Anterior cingulate cortex (tissue), 58 donors: ENCODE measurements around the gene LYVE1.
A peak's percentile ranks its signal among the peaks of the same experiment; 100 is the strongest.
"Not testable (repeated sequence)": the region's sequence is repeated elsewhere in the genome, so short reads cannot be mapped to it uniquely, and the experiment has no call there.

ENCODE experiments used
- DNase-seq, 58 donors: peaks; one replicate each; lab custom pipeline; 2025; lab: John Stamatoyannopoulos, UW

LYVE1 gene, protein sequence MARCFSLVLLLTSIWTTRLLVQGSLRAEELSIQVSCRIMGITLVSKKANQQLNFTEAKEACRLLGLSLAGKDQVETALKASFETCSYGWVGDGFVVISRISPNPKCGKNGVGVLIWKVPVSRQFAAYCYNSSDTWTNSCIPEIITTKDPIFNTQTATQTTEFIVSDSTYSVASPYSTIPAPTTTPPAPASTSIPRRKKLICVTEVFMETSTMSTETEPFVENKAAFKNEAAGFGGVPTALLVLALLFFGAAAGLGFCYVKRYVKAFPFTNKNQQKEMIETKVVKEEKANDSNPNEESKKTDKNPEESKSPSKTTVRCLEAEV

DNA sequence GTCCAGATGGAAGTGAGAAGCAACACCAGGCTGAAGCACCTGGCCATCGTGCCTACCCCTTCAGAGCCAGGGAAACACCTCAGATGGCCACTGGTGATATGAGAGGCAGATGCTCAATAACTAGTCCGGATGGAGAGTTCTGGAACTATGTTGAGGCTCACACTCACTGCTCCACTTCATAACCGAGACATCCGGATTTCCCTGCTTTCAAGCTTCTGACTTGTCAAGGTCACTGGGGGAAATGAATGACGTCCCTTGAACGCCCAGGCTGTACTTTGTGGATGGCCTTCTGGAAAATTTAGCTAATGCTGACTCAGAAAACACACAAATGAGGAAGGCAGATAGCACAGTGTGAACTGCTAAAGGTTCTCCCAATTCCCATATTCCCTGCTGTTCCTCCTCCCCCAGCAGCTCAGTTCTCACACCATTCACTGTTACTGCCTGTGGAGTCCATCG, at the start of gene LYVE1:
TSS of gene LYVE1 (minus strand) at position 180 of the 456 bp plus-strand sequence. CDS start at position 47, 133 bp downstream.
- peak in 1 of 58 donors; percentile 8 for DNase-seq

DNA sequence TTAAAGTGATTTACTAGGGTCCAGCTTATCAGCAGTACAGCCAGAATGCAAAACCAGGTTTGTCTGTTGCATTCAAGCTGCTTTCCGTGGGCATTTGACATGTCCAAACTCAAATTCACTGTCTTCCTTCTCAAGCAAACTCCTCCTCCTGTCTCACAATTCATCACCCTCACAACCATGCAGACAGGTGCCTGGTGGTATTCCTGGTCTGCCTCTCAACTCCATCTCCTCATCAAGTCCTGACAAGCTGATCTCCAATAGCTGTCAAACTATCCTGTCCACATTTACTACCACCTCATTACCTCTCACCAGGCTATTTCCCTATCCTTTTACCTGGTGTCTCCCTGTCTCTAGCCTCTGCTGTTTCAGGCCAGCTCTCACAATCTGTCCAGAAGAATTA, 49.1 kb upstream of the LYVE1 start:
- DNase-seq = no peak

DNA sequence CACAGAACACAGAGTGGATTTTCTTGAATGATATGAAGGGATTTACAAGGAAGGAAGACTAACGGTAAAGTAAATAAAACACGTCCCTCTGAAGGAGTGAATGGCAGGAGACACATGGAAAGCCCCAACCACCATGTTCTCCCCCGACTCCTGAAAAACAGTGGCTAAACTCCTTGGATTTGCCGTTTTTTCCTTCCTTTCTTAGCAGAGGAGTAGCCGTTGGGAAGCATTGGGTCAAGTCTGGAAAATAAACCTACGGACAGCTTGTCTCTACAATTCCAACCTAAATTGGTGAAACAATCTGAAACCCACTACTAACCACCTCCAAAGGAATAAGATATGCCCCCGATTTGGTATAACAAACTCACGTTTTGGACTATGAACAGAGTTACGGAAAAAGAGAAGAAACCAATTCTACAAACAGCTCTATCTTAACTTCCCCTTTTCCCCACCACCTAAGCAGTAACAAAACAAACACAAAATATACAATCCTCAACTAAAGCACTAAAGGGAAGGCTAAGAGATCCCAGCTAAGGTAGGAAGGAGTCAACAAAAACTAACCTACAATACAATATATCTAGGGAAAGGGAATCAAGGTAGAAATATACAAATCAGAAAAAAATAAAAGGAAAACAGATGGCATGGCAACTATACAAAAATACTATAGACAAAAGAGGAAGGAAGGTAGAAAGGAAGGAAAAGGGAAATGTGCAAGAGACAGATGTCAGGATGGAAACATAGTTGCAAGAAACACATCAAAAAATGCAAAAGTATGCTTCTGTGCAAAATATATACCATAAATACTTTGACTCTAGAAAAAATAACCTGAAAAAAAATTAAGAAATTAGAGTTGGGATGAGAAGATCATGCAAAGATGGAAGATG, 43.8 kb upstream of the LYVE1 start:
- no peak for DNase-seq

DNA sequence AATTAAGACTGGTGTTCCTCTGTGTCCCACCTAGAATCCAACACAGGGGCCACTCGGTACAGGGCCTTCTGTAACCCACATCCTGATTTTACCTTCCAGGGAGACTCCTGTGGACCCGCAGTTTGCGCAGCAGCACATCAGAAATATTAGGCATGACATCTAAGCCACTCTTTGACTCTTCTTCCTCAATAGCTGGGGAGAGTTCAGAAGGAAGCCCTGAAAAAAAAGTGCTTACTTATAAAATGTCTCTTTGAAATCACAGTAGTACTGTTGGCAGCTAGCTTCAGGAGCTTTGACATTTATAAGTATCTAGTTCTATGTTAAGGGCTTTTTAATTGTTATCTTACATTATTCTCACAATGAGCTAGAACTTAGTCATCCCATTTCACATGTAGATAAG, 41.2 kb upstream of the LYVE1 start:
- DNase-seq = no peak

DNA sequence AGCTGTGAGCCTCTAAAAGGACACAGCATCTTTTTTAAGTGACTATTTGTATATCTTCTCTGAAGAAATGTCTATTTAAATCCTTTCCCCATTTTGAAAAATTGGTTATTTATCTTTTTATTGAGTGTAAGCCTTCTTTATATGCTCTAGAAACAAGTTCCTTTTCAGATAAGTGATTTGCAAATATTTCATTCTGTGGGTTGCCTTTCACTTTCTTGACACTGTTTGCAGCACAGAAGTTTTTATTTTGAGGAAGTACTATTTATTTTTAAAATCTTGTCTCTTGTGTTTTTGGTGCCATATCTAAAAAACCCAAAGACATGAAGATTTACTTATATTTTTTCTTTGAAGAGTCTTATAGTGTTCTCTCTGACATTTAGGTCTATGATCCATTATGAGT, 40.1 kb upstream of the LYVE1 start:
- no peak for DNase-seq

DNA sequence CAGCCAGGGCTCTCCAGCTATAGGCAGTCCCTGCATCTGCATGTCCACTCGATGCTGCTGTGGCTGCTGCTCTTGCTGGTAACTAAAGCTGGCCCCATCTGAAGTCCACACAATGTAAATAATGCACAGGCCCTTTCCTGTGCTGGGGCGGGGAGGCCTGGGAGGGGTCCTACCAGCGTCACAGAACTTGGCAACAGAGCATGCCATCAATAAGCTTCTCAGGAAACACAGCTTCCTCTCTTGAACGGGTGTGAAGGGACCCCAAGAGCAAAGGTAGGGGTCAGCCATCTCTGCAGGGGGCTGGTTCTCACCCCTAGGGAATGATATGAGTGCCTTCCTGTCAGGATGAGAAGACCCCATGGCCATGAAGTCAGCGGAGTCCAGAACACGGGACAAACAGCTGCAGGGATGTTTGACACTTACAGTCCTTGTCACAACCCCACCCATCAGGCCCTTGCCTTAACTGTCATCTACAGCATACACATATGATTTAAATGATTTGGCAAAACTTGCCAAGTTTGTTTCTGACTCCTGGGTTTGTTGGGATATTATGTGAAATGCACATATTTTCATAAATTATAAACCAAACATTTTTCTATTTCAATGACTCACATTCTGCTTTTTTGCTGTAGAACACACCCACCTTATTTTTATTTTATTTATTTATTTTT, 39.1 kb upstream of the LYVE1 start:
- no peak for DNase-seq

DNA sequence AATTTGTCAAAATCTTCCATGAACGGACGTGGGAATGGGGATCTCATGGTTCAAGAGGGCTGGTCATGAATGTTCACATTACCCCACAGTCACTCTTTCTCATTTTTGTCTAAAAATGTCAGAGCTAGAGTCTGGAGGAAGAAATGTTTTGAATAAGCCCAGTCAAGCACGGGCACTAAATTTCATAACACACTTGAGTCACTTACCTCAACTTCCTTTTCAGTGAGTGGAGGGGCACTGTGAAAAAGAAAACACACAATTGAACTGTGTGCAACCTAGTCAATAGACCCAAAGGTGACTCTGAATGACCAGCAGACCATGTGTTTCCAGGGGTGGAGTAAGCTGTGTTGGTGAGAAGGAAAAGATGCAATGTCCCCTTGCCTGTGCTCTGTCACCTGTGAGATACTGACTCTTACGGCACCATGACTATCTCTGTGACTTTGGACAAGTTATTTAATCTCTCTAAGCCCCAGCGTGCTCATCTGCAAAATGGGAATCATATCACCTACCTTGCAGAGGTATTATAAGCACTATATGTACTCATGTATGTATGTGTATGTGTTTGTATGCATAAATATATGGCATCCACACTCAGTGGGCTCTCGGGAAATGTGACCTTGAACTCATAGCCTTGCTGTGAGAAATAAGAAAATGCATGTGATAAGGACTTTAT, 38.2 kb upstream of the LYVE1 start:
- no peak for DNase-seq

DNA sequence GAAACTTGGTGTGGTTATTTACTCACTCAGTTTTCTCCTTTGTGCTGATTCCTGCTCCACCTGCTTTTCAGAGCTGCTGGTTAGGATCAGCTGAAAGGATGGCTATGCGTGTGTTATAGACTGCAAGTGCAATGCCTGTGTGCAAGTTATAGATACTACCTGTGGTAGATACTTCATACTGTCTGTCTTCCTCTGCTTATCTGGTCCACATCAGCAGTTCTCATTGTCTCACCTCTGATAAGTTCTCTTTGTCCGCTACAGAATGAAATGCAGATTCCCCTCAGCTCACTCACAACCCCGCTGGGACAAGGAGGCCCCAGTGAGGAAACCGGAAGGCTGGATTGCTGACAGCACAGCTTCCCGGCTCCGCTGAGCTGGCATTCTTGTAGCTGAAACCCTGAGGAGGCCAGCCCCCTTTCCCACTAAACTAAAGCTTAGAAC, 37.5 kb upstream of the LYVE1 start:
- peak in 5 of 58 donors; percentile 8 to 34 (median 23) for DNase-seq

DNA sequence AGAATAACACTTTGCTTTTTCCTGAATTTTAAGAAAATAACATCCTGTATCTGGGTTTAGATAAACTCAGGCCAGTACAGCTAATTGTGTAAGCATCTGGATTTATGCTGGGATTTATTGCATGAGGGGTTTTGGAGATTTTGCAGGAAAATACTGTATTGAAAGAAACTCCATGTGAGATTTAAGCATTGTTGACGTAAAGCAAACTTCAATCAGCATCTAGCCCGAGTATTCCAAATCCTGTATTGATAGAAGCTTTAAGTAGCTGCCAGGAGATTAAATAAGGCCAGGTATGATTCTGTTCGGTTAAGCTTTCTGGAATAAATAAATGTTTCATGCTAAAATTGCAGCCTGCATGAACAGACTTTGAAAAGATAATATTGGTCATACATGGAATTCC, 36.3 kb upstream of the LYVE1 start:
- DNase-seq = no peak

DNA sequence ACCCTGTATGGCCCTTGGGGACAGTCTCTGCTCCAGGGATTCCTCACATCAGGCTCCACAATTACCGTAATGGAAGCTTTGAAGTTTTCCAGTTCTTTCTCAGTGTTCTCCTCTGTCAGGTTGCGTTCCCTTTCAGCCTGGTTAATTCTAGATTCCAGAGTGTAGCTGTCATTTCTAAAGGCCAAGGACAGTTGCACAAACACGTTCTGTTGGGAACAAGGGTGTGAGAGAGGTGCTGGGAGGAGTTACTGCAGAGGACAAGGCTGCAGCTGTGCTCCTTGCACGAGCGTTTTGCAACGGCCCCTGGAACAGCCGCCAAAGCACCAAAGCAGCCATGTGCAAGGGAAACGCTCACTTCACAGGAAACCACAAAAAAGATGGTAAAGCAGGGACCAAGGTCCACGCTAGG, 35.9 kb upstream of the LYVE1 start:
- no peak for DNase-seq

DNA sequence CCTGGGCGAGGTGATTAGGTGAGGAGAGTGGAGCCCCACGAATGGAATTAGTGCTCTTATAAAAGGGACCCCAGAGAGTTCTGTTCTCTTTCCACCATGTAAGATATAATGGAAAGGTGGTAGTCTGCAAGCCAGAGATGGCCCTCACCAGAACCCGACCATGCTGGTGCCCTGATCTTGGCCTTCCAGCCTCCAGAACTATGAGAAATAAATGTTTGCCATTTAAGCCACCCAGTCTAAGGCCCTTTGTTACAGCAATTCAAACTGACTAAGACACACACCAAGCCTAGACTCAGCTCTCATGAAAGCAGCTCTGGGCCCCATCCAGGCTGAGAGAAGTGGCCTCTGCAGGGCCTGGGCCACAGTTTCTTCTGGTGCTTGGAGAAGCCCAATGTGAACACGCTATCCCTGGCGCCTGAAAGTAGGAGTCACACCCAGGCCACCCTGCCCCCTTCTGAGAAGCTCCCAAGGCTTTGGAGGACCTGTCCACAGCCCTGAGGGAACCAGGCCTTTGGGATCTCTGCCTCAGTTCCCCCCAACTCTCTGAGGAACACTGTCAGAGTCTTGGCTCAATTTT, 35.3 kb upstream of the LYVE1 start:
- DNase-seq = no peak

DNA sequence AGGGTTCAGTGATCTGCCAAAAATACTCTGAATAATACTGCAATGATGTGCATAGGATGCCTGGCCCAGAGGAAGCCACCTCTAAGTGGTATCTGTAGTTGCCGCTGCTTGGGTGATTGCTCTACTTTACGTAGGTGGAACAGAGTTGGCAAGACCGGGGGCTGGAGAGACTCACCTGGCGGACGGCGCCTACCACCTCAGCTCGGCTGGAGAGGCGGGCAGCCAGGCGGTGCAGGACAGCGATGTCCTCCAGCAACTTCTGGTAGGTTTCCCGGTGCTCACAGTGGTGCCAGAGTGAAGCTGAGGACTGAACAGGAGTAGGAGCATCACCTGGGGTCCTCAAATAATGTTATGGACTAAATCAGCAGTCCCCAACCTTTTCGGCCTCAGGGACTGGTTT, 34.5 kb upstream of the LYVE1 start:
- DNase-seq = no peak

DNA sequence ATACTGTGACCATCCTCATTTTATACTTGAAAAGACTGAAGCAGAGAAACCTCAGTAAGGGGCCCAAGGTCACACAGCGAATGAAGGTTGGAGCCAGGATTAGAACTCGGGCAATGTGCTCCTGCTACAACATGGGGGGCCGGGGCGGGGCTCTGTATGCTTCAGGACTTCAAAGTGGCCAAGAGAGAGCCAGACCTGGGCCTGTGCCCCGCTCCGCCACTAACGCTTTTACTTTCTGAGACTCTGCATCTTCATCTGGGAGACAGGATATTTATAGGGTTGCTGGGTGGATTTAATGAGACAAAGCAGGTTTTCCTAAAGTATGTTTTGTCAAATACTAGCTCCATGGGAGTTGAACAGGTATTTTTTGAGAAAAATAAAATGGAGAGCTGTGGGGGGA, 33.9 kb upstream of the LYVE1 start:
- no peak for DNase-seq

DNA sequence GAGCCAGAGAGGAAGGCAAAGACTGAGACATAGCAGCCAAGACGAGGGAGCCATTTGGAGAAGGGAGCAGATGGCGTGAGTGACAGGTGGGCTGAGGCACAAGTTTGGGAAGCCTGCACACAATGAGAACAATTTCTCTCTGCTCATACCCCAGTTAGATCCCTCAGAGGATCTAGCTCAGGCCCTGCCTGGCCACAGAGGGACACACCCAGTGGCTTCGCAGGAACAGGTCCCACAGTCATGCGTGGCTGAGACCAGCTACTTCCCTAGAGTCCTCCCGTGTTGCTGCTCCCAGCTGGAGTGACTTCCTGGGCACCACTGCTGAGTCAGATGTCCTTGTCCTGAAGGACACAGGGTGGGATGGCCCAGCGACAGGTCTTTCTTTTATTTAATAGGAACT, 33.4 kb upstream of the LYVE1 start:
- no peak for DNase-seq

DNA sequence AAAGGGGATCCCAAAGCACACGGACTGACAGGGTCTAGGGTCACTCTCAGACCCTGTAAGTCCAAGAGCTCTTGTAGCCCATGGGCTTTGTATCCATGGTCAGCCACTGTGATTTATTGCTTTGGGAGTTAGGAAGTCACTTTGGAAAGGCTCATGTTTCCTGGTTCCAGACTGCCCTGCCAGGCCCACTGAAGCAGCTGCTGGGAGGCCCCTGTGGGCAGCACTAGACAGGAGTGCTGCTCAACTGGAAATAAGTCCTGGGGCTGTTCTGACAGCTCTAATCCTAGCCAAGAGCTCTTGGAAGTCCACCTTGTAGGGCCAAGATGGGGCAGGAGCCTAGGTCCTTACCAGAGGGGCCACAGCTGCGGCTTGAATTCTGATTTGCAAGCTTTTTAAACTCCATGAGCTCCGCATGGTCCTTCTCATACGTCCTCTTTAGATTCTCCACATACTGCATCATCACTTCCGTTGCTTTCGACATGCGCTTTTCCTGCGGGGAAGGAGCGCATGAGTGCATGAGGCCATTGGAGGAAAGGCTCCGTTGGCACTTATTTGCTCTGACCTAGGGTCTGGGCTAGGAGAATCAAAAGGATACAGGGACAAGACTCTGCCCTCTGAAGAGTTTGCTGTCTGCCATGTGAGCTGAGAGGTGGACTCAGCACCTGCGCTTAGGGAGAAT, 32.2 kb upstream of the LYVE1 start:
- no peak for DNase-seq

DNA sequence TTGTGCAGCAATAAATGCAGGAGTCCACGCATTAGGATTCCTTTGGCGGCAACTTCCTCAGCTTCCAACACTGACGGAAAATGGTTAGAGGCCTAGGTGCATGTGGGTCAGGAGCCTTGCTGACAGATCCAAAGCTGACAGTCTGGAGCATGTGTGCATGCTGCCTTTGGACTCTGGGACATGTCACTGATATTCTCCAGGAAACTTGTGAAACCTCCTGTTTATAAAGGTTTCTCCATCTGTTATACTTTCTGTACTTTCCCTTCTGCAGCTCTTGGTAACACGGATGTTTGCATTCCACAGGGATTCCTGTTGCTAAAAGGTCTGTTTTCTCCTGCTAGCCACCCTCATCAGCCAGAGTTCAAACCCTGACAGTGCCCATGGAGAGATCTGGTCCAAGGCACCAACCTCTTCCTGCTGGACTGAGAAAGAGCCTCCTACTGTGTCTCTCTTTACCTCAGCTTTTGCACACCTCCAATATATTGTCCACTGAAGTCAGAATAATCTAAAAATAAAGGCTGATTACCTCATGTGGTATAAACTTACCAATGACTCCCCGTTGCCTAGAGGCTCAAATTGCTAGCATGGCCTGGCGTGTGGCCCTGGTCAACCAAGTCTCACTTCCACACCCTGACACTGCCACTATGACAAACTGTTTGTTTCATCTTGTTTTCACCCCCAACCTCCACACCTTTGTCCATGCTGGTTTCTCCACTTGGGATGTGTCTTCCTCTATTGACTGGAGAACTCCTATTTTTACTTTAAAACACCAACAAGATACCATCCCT, 31.1 kb upstream of the LYVE1 start:
- DNase-seq = no peak

DNA sequence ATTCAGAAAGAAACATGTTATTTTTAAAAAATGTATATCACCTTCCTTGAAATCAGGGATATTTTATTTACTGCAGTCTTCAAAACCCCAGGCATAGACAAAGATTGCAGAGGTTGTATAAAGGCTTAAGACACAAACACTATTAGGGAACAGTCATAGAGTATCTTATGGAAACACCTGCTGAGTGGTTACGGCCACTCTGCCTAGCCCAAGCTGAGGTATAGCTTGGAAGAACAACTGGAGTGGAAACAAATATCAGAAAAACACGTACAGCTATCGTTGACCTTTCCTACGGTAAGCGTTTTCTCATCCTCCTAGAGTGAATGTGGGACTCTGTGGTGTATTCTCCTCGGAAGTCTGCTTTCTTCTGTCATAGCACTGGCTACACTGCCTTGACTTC, 30.4 kb upstream of the LYVE1 start:
- DNase-seq = no peak

DNA sequence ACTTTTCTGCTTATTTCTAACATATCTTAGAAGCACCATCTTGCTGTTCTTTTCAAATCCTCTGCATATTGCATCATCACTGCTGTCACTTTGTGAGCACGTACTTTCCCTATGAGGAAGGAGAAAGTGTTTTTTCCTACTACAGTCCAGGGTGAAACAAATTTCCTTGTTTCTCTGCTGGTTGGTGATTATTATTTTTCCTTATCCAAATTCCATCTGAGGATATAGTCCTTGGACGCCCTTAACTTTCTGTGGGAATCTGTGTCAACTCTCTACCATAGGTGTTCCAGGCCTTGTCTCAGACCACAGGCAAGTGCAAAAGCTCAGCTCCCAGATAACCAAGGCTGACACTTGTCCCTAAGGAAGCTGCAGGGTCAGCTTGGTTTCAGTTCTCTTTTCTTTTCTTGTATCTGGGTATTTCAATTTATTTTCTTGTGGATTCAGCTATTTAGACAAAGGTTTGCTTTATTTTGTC, 29.4 kb upstream of the LYVE1 start:
- no peak for DNase-seq

DNA sequence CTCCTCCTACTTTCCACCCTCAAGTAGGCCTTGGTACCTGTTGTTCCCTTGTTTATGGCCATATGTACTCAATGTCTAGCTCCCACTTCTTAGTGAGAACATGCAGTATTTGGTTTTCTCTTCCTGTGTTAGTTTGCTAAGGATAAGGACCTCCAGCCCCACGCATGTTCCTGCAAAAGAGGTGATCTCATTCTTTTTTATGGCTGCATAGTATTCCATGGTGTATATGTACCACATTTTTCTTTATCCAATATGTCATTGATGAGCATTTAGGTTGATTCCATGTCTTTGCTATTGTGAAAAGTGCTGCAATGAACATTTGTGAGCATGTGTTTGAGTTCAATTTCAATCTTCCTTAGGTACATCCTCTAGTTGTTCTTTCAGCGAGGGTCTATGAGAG, 27.4 kb upstream of the LYVE1 start:
- not testable (repeated sequence) for DNase-seq
